Measurements from ENCODE around the gene IMPG2. TPM values are rescaled to one million over a fixed set of nuclear protein-coding genes. Genes with fewer than 3 reads are reported as not detected.

IMPG2 gene
- total RNA-seq, 1 experiment from 2014 or later = 0.13 TPM

GRCh38 chr3:101179637-101180036 lies 140.7 kb downstream of the IMPG2 start:
- DNase-seq (ENCODE audit: low spot score) = no peak
- intact Hi-C loops (cut with micrococcal nuclease; ENCODE audit: unreplicated experiment) = no loop called here
- POLR2A ChIA-PET (ENCODE audit: low non-redundant PET) = no interaction called here

GRCh38 chr3:101177577-101177976 lies 142.8 kb downstream of the IMPG2 start:
- no peak overlapping the region for H3K27ac ChIP-seq (ENCODE audit: low read depth, low read length, poor library complexity, severe bottlenecking)
- no peaks in the 10 kb centered on the region for H3K27me3 ChIP-seq (replicated peaks; ENCODE audit: insufficient read depth, low read depth, low read length, poor library complexity)
- no TSS peak for BruUV-seq (replicated peaks)
- ChIA-PET POLR2A (ENCODE audit: low non-redundant PET) (no interaction called here), CTCF (no interaction called here)
- no peak overlapping the region for H3K4me3 ChIP-seq (ENCODE audit: low read depth, low read length, poor library complexity, severe bottlenecking)
- no peak for TF ChIP-seq EZH2 (IDR thresholded peaks at IDR 0.05; ENCODE audit: borderline replicate concordance, low read depth, low read length, poor library complexity, severe bottlenecking)
- TF ChIP-seq CTCF (conservative IDR thresholded peaks at IDR 0.05; ENCODE audit: low read depth, low read length) = no peak
- H3K36me3 ChIP-seq (ENCODE audit: insufficient read depth, low read length, poor library complexity, severe bottlenecking) = no peaks in the 10 kb centered on the region
- intact Hi-C loops (cut with micrococcal nuclease; ENCODE audit: unreplicated experiment) = no loop called here
- DNase-seq (ENCODE audit: low spot score) = no peak
- no peaks in the 10 kb centered on the region for H3K4me1 ChIP-seq (ENCODE audit: insufficient read depth, low read length, poor library complexity, severe bottlenecking)
- H3K9me3 ChIP-seq (ENCODE audit: low read depth, low read length, poor library complexity, severe bottlenecking) = no peaks in the 10 kb centered on the region

More at GRCh38 chr3:101179637-101180036, 140.7 kb downstream of the IMPG2 start:
- TF ChIP-seq EZH2 (IDR thresholded peaks at IDR 0.05; ENCODE audit: borderline replicate concordance, low read depth, low read length, poor library complexity, severe bottlenecking) (no peak), CTCF (conservative IDR thresholded peaks at IDR 0.05; ENCODE audit: low read depth, low read length) (no peak)
- BruUV-seq (replicated peaks) = no TSS peak
- Histone ChIP-seq H3K36me3 (ENCODE audit: insufficient read depth, low read length, poor library complexity, severe bottlenecking) (no peaks in the 10 kb centered on the region), H3K27ac (ENCODE audit: low read depth, low read length, poor library complexity, severe bottlenecking) (no peak overlapping the region), H3K4me3 (ENCODE audit: low read depth, low read length, poor library complexity, severe bottlenecking) (no peak overlapping the region), H3K9me3 (ENCODE audit: low read depth, low read length, poor library complexity, severe bottlenecking) (no peaks in the 10 kb centered on the region), H3K27me3 (replicated peaks; ENCODE audit: insufficient read depth, low read depth, low read length, poor library complexity) (no peaks in the 10 kb centered on the region), H3K4me1 (ENCODE audit: insufficient read depth, low read length, poor library complexity, severe bottlenecking) (no peaks in the 10 kb centered on the region)
- CTCF ChIA-PET = no interaction called here

Other genes starting within 250 kb of the IMPG2 start
- gene SENP7, start 192.6 kb upstream of the IMPG2 start, total RNA-seq (2021) = 10.2 and 14.2 TPM in 2 replicates
- 36.7 and 41.9 TPM in 2 replicates for gene TRMT10C, start 241.3 kb upstream of the IMPG2 start, total RNA-seq (2021)

Data from A673 (cell line).